ENCODE data around the gene CHRNB1. TPM values are rescaled to one million over a fixed set of nuclear protein-coding genes. Genes with fewer than 3 reads are reported as not detected.
"Not testable (repeated sequence)": the region's sequence is repeated elsewhere in the genome, so short reads cannot be mapped to it uniquely, and the experiment has no call there.

Gene CHRNB1
- polyA plus RNA-seq, 1 donor from 2014 or later, result 13.8 TPM

DNA sequence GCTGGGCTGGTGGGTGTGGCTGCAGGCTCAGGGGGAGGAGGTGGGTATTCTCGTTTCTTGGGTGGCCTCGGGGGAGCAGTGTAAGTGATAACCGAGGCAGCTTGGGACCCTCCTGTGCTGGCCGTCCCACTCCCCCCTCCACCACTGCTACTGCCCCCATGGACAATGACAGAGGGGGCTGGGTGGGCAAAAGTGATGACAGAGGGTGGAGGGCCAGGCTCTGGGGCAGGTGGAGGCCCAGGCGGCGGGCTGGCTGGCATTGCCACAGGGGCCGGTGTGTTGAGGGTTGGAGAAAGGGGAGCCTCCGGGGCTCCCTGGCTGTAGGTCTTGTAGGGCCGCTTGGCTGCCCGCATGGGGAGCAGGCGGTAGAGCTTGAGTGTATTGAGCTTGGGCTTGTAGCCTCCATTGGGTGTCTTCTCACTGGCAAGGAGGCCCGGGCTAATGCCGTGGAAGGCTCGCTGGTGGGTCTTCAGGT lies 18.5 kb downstream of the CHRNB1 start:
- Mint-ChIP-seq H3K4me3 (no peak overlapping the region), H3K4me1 (peaks cover 6 to 11% (median 10%) of the 10 kb centered on the region in 3 donors), H3K27me3 (no peaks in the 10 kb centered on the region), H3K36me3 (no peaks in the 10 kb centered on the region), H3K27ac (no peak overlapping the region), H3K9me3 (no peaks in the 10 kb centered on the region)

DNA sequence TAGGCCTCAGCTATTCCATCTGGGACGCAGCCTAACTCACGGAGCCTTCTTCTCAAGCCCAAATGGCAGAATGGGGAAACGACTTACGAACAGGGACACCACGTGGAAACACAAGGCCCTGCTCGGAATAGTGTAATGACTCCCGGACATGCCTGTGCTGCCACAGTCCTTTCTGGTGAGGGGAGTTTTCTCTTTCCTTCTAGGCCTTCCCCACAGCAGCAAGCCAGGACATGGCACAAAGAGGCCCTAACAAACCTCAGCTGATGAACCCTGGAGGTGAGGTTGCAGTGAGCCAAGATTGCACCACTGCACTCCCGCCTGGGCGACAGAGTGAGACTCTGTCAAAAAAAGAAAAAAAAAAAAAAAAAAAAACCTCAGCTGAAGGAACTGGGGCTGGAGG lies 19.2 kb downstream of the CHRNB1 start:
- Mint-ChIP-seq H3K36me3 (no peaks in the 10 kb centered on the region), H3K9me3 (no peaks in the 10 kb centered on the region), H3K4me3 (no peak overlapping the region), H3K27ac (no peak overlapping the region), H3K4me1 (peaks cover 6 to 15% (median 10%) of the 10 kb centered on the region in 3 donors), H3K27me3 (no peaks in the 10 kb centered on the region)

DNA sequence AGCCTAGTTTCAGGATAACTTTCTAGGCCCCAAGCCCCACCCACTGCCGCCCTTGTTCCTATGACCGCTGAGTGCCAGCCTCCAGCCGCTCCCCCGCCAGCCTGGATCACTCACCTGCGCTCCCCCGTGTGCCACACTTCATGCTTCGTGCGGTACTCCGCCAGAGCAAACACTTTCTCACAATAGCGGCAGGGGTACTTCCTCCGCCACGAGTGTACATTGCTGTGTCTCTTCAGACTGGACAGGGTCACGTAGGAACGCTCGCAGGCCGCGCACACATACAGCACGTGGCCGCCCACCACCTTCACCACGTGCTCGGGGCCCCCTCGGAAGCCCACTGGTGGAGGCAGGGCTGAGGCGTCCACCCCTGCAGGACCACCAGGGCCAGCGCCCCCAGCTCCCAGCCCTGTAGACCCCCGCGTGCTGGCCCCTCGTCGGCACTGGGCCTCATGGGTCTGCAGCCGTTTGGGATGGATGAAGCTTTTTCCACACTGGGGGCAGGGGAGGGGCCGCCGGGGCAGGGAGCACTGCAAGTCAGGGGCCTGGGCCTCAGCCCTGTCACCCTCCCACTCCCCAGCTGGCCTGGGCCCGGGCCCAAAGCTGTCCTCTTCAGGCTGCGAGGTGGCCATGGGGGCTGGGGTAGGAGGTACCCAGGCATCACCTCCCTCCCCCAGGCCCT lies 20.9 kb downstream of the CHRNB1 start:
- peak overlapping the region in 1 of 4 donors; percentile 23 for H3K4me3 Mint-ChIP-seq
- no peaks in the 10 kb centered on the region for H3K36me3 Mint-ChIP-seq
- H3K27ac Mint-ChIP-seq, result no peak overlapping the region
- H3K4me1 Mint-ChIP-seq, result peaks cover 6 to 16% (median 10%) of the 10 kb centered on the region in 3 donors
- H3K27me3 Mint-ChIP-seq, result no peaks in the 10 kb centered on the region
- H3K9me3 Mint-ChIP-seq, result no peaks in the 10 kb centered on the region

DNA sequence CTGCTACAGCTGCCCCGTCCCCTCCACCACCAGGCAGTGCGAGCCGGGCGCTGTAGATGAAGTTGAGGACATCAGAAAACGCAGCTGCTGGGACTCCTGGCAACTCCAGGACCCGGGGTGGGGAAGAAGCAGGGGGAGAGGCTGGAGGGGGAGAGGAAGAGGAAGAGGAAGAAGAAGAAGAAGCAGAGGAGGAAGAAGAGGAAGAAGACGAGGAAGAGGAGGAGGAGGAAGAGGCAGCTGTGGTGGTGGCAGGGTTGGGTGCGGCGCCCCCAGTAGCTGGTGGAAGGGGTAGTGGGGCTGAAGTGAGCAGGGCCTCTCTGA lies 21.4 kb downstream of the CHRNB1 start:
- no peak overlapping the region for H3K27ac Mint-ChIP-seq
- H3K27me3 Mint-ChIP-seq, result no peaks in the 10 kb centered on the region
- H3K9me3 Mint-ChIP-seq, result no peaks in the 10 kb centered on the region
- peaks cover 6 to 18% (median 10%) of the 10 kb centered on the region in 3 donors for H3K4me1 Mint-ChIP-seq
- peak overlapping the region in 1 of 4 donors; percentile 23 for H3K4me3 Mint-ChIP-seq
- H3K36me3 Mint-ChIP-seq, result no peaks in the 10 kb centered on the region

DNA sequence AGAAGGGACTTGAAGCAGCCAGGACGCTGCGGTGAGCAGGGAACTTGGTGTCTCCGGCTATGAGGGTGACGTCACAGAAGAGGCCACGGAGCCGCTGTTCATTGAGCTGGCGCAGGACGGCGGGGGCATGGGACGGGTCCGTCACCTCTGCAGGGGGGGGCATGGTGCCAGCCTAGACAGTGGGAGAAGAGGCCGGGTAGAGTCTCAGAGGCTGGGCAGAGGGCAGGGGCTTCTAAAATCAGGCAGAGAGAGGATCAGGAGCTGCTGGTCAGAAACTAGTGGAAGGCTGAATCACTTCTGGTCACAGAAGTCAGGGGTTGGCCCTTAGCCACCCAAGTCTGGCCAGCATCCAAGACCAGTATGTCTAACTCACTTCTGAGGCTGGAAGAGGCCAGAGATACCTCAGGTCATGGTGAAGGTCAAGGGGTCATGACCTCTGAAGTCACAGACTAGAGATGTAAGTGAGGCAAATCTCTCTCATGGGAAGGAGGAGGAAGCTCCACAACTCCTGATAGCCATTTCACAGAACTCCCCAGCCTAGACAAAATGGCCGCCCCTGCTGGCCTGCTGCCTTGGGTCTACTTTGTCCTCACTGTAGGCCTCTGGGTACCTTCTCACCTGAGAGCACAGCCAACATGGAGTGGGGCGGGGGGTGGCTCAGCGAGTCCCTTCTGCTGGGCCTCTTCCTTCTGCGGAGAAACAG lies 21.9 kb downstream of the CHRNB1 start:
- H3K4me1 Mint-ChIP-seq, result peaks cover 11 to 21% (median 13%) of the 10 kb centered on the region in 3 donors
- no peaks in the 10 kb centered on the region for H3K36me3 Mint-ChIP-seq
- no peaks in the 10 kb centered on the region for H3K9me3 Mint-ChIP-seq
- no peaks in the 10 kb centered on the region for H3K27me3 Mint-ChIP-seq
- no peak overlapping the region for H3K4me3 Mint-ChIP-seq
- peak overlapping the region in 2 of 3 donors; percentile 39 to 43 for H3K27ac Mint-ChIP-seq

DNA sequence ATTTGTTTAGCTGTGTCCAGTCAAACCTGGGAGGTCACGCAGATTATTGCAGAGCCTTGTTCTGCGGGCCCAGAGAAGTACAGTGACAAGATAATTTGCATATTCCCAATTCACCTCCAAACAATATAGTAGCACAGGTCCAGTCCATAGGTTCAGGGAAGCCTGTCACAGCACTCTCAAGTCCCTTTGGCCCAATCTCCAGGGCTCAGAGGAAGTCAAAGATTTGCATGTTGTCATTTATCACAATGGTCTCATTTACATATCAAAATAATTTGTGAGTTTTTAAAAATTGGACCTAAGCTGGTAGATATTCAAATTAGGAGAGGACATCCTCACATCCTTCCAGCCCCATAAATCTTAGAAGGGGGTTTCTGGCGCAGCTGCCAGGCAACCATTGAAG lies 22.6 kb downstream of the CHRNB1 start:
- H3K36me3 Mint-ChIP-seq, result no peaks in the 10 kb centered on the region
- peak overlapping the region in 1 of 4 donors; percentile 79 for H3K4me3 Mint-ChIP-seq
- no peaks in the 10 kb centered on the region for H3K9me3 Mint-ChIP-seq
- peak overlapping the region; percentile 32 to 91 (median 43) for H3K27ac Mint-ChIP-seq
- peaks cover 13 to 25% (median 14%) of the 10 kb centered on the region in 3 donors for H3K4me1 Mint-ChIP-seq
- no peaks in the 10 kb centered on the region for H3K27me3 Mint-ChIP-seq

DNA sequence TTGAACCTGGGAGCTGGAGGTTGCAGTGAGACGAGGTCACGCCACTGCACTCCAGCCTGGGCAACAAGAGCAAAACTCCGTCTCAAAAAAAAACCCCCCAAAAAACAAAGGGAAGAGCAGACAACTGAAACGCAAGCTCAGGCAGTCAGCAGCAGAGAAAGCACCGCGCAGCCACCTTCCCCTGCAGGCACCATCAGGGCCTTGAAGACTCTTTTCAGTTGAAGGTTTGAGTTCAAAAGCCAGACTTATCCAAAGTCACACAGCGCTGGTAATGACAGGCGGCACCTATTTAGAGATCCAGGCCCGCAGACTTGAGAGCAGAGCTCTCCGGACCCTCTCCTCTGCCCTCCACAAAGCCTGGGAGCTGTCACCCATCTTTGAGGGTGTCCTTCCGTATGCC lies 23.4 kb downstream of the CHRNB1 start:
- no peak overlapping the region for H3K27ac Mint-ChIP-seq

DNA sequence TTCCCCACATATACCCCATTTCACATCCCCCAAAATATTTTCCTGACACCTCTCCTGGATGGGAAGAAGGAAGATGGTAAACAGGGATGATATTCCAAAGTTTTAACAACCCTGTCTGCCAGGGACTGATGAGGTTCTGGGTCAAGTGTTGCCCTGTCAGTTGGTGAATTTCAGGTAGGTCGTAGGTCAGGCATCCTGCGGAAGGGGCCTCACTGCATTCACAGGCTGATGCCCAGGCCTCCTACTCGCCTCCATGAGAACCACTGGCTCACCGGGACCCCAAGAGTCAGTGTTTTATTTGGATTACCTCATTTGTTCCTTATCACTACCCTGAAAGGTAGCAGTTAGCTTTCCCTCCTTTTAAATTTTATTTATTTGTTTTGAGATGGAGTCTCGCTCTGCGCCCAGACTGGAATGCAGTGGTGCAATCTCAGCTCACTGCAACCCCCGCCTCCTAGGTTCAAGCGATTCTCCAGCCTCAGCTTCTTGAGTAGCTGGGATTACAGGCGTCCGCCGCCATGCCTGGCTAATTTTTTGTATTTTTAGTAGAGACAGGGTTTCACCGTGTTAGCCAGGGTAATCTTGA lies 24.0 kb downstream of the CHRNB1 start:
- H3K4me3 Mint-ChIP-seq, result no peak overlapping the region
- no peaks in the 10 kb centered on the region for H3K9me3 Mint-ChIP-seq
- no peak overlapping the region for H3K27ac Mint-ChIP-seq
- H3K4me1 Mint-ChIP-seq, result peaks cover 13 to 30% (median 14%) of the 10 kb centered on the region in 3 donors
- H3K27me3 Mint-ChIP-seq, result no peaks in the 10 kb centered on the region
- no peaks in the 10 kb centered on the region for H3K36me3 Mint-ChIP-seq

More for the DNA sequence above, 23.4 kb downstream of the CHRNB1 start:
- Mint-ChIP-seq H3K27me3 (no peaks in the 10 kb centered on the region), H3K4me1 (peaks cover 13 to 27% (median 14%) of the 10 kb centered on the region in 3 donors), H3K36me3 (no peaks in the 10 kb centered on the region), H3K4me3 (no peak overlapping the region), H3K9me3 (no peaks in the 10 kb centered on the region)

DNA sequence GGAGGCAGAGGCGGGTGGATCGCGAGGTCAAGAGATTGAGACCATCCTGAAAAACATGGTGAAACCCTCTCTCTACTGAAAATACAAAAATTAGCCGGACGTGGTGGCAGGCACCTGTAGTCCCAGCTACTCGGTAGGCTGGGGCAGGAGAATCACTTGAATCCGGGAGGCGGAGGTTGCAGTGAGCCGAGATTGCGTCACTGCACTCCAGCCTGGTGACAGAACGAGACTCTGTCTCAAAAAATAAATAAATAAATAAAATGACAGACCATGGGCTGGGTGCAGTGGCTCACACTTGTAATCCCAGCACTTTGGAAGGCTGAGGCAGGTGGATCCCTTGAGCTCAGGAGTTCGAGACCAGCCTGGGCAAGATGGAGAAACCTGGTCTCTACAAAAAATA lies 25.0 kb downstream of the CHRNB1 start:
- not testable (repeated sequence) for H3K9me3 Mint-ChIP-seq, H3K4me3 Mint-ChIP-seq, H3K36me3 Mint-ChIP-seq, H3K27me3 Mint-ChIP-seq, H3K27ac Mint-ChIP-seq
- H3K4me1 Mint-ChIP-seq, result peaks cover 13 to 30% (median 14%) of the 10 kb centered on the region in 3 donors

DNA sequence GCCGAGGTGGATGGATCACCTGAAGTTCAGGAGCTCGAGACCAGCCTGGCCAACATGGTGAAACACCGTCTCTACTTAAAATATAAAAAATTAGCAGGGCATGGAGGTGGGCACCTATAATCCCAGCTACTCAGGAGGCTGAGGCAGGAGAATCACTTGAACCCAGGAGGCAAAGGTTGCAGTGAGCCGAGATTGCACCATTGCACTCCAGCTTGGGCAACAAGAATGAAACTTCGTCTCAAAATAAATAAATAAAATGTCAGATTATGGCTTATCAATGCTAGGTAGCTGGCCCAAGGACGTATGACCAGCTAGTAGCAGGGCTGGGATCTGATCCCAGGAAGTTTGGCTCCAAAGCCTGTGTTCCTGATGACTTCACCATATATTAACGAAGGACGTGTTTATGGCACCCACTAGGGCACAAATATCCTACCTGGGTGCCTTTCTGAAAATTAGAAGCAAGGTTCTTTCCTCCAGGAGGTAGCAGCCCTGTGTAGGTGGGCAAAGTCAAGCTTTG lies 25.7 kb downstream of the CHRNB1 start:
- H3K4me1 Mint-ChIP-seq, result peaks cover 13 to 30% (median 14%) of the 10 kb centered on the region in 3 donors
- H3K36me3 Mint-ChIP-seq, H3K9me3 Mint-ChIP-seq, H3K4me3 Mint-ChIP-seq, H3K27me3 Mint-ChIP-seq: not testable (repeated sequence)
- peak overlapping the region in 1 of 3 donors; percentile 43 for H3K27ac Mint-ChIP-seq

DNA sequence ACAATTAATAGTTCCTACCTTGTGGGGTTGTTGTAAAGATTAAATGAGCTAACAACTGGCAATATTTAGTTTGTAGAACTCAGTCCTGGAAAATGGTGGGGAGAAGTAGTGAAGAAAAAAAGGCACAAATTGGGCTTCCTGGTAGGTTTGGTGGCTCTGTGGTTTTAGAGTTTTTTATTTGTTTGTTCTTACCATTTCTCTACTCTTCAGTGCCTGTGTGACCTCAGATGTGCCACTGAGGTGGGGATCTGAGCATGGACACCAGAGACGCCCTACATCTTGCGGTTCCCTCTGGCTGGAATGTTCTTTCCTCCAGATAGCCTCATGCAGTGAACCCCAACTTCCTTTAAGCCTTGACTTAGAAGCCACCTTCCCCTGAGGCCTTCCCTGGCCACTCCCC lies 26.9 kb downstream of the CHRNB1 start:
- peak overlapping the region in 1 of 3 donors; percentile 71 for H3K27ac Mint-ChIP-seq
- H3K4me1 Mint-ChIP-seq, result peaks cover 21 to 29% (median 22%) of the 10 kb centered on the region in 3 donors
- peak overlapping the region in 1 of 4 donors; percentile 28 for H3K4me3 Mint-ChIP-seq

DNA sequence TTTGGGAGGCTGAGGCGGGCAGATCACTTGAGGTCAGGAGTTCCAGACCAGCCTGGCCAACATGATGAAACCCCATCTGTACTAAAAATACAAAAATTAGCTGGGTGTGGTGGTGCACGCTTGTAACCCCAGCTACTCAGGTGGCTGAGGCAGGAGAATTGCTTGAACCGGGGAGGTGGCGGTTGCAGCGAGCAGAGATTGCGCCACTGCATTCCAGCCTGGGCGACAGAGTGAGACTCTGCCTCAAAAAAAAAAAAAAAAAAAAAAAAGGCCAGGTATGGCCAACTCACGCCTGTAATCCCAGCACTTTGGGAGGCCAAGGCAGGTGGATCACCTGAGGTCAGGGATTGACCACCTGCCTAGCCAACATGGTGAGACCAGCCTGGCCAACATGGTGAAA lies 29.9 kb downstream of the CHRNB1 start:
- Mint-ChIP-seq H3K4me1 (peaks cover 26 to 36% (median 35%) of the 10 kb centered on the region in 3 donors), H3K27ac (peak overlapping the region in 2 of 3 donors; percentile 39 to 84), H3K4me3 (peak overlapping the region in 1 of 4 donors; percentile 25)
- not testable (repeated sequence) for H3K9me3 Mint-ChIP-seq, H3K27me3 Mint-ChIP-seq, H3K36me3 Mint-ChIP-seq

More for the DNA sequence above, 26.9 kb downstream of the CHRNB1 start:
- Mint-ChIP-seq H3K9me3 (no peaks in the 10 kb centered on the region), H3K27me3 (no peaks in the 10 kb centered on the region), H3K36me3 (no peaks in the 10 kb centered on the region)

DNA sequence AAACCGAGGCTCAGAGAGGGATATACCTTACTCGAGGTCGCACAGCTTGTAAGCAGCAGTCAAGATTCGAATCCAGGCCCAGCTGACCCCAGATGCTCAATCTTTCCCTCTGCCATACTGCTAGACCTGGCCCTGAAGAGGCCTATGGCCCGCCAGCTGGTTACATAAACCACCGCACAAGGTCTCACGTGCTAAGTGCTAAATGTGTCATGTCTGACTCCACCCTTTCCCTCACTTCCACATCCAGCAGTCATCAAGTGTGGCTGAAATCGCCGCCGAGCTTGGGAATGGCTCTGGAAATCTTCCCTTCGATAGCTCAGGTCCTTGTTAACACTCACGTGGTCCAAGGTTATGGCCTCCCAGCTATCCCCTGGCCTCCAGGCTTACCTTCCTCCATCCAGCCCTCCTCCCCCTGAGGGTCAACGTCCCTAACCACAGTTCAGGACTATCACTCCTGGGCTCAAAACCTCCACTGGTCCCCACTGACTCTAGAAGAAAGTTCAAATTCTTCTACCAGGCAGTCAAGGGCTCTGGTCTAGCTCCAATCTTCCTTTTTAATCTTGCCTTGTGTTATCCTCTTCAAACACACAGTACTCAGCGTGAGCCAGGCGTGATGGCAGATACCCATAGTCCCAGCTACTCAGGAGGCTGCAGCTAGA lies 31.0 kb downstream of the CHRNB1 start:
- Mint-ChIP-seq H3K9me3 (no peaks in the 10 kb centered on the region), H3K4me1 (peaks cover 30 to 41% (median 40%) of the 10 kb centered on the region in 3 donors)

DNA sequence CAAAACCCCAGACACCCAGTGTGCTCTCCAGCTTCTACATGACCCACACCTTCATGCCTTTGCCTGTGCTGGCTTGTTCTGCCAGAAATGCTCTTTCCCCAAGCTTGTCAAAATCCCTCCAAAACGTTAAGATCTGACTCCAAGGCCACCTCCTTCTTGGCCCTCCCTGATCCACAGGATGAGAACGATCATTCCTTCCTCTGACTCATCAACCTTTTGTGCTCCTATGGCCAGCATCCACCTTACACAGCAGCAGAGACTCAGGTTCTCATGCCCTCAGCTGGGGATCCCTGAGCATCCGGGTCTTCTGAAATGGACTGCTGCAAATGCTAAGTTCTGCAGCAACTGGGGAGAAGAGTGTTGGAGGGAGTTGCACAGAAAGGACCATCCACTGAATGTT lies 31.6 kb downstream of the CHRNB1 start:
- no peaks in the 10 kb centered on the region for H3K9me3 Mint-ChIP-seq
- no peaks in the 10 kb centered on the region for H3K36me3 Mint-ChIP-seq
- H3K4me3 Mint-ChIP-seq, result peak overlapping the region in 3 of 4 donors; percentile 30 to 82 (median 35)
- peak overlapping the region in 2 of 3 donors; percentile 80 to 84 for H3K27ac Mint-ChIP-seq
- no peaks in the 10 kb centered on the region for H3K27me3 Mint-ChIP-seq
- H3K4me1 Mint-ChIP-seq, result peaks cover 30 to 38% (median 38%) of the 10 kb centered on the region in 3 donors

More for the DNA sequence above, 31.0 kb downstream of the CHRNB1 start:
- Mint-ChIP-seq H3K4me3 (peak overlapping the region in 2 of 4 donors; percentile 30 to 82), H3K27ac (peak overlapping the region; percentile 37 to 84 (median 80)), H3K27me3 (no peaks in the 10 kb centered on the region), H3K36me3 (no peaks in the 10 kb centered on the region)

Measured in IgD-negative memory B cell (primary cell).